Activated CD4-positive, alpha-beta T cell treated with anti-CD3 and anti-CD28 coated beads for 36 hours (primary cell): ENCODE measurements around the gene UGT1A4. TPM values are rescaled to one million over a fixed set of nuclear protein-coding genes. Genes with fewer than 3 reads are reported as not detected.

ENCODE experiments used
- ATAC-seq: fragments of 200-7000 bp; cut with Tn5 transposase; one replicate; pipeline ENCODE4 v1.10.0; 2021; ENCODE audit warnings: mild to moderate bottlenecking, moderate library complexity
- CTCF ChIA-PET: fragments of 350-600 bp; sonication (Branson Sonifier 250); formaldehyde crosslinking; loops from one replicate; lab custom pipeline; 2021; ENCODE audit warnings: antibody characterized with exemption; lab: Charles Lee
- POLR2A ChIA-PET: fragments of 350-600 bp; sonication (Branson Sonifier 250); formaldehyde crosslinking; loops from one replicate; lab custom pipeline; 2021; ENCODE audit warnings: antibody characterized with exemption, inconsistent platforms; lab: Charles Lee
- DNase-seq: peaks from one replicate; pipeline ENCODE4 v3.0.0-alpha.2; 2020
- H3K27ac Mint-ChIP-seq: one replicate; pipeline ENCODE4 v1.8.0; 2021; ENCODE audit warnings: mixed read lengths
- H3K27me3 Mint-ChIP-seq: one replicate; pipeline ENCODE4 v1.8.0; 2021; ENCODE audit warnings: mixed read lengths
- H3K36me3 Mint-ChIP-seq: one replicate; pipeline ENCODE4 v1.8.0; 2021; ENCODE audit warnings: low read depth, mixed read lengths
- H3K4me1 Mint-ChIP-seq: one replicate; pipeline ENCODE4 v1.8.0; 2021; ENCODE audit warnings: mixed read lengths
- H3K4me3 Mint-ChIP-seq: one replicate; pipeline ENCODE4 v1.8.0; 2021; ENCODE audit warnings: mild to moderate bottlenecking, moderate library complexity, mixed read lengths
- H3K9me3 Mint-ChIP-seq: one replicate; pipeline ENCODE4 v1.8.0; 2021; ENCODE audit warnings: low read depth, mixed read lengths
- intact Hi-C, 2 experiments: fragments of 100-400 bp; cut with DNase I in 1 of 2; cut with micrococcal nuclease in 1 of 2; formaldehyde crosslinking; loops; one replicate each; pipeline versions ENCODE4 v1.14.2 to v1.15.1; 2022 to 2024; cut with DNase I, micrococcal nuclease
- total RNA-seq, 2 experiments: library from RNA; stranded (reverse); gene quantifications; one replicate each; pipeline ENCODE4 v1.2.3, GENCODE V29; 2021

UGT1A4 gene
- total RNA-seq, 2 experiments from 2014 or later = not detected

DNA sequence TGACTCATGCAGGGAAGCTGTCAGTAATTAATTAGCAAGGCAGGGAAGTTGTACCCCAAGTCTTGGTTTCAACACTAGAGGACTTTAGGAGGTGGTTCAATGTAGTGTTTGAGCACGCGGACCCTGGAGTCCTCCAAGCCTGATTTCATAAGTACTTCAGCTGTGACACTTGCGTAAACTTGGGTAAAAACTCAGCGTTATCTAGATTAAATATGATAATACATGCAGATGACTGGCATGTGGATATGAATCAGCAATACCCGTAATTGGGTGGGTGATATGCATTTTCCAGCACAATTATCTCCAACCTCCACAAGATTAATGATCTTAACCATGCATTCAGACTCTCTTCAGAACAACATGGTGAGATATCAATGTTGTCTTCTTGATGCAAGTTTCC, 31.6 kb upstream of the UGT1A4 start:
- intact Hi-C loops = no loop called here

DNA sequence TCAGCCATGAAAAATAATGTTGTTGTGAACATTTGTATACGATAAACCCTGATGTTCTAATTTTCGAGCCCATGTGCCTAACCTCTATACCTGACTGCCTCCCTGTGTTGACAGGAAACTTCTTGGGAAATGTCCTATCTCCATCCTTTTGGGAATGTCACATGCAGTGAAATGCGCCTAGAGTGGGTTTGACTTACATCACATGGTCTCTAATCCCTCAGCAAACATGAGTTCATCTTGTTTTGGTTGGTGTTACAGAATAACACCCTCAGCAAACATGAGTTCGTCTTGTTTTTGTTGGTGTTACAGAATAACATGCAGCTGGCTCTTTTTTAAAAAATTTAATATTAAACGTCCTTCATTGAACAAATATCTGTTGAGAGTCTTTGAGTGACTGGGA, 30.2 kb upstream of the UGT1A4 start:
- Mint-ChIP-seq H3K36me3 (no peaks in the 10 kb centered on the region), H3K27ac (no peak overlapping the region), H3K9me3 (no peaks in the 10 kb centered on the region), H3K4me1 (no peaks in the 10 kb centered on the region), H3K27me3 (peaks cover 4% of the 10 kb centered on the region), H3K4me3 (no peak overlapping the region)
- POLR2A ChIA-PET = no interaction called here
- CTCF ChIA-PET = no interaction called here
- intact Hi-C loops = no loop called here
- ATAC-seq = no peak
- DNase-seq = no peak

More for the DNA sequence above, 31.6 kb upstream of the UGT1A4 start:
- no peaks in the 10 kb centered on the region for H3K4me1 Mint-ChIP-seq
- ChIA-PET POLR2A (no interaction called here), CTCF (interaction anchor here (0.6 kb wide), 1 partner anchor 615 kb away, joined by 3 read pairs; no protein-coding TSS in a partner anchor)
- no peak overlapping the region for H3K4me3 Mint-ChIP-seq
- no peak for ATAC-seq
- no peaks in the 10 kb centered on the region for H3K36me3 Mint-ChIP-seq
- H3K9me3 Mint-ChIP-seq = no peaks in the 10 kb centered on the region
- H3K27ac Mint-ChIP-seq = no peak overlapping the region
- H3K27me3 Mint-ChIP-seq = peaks cover 4% of the 10 kb centered on the region
- no peak for DNase-seq

DNA sequence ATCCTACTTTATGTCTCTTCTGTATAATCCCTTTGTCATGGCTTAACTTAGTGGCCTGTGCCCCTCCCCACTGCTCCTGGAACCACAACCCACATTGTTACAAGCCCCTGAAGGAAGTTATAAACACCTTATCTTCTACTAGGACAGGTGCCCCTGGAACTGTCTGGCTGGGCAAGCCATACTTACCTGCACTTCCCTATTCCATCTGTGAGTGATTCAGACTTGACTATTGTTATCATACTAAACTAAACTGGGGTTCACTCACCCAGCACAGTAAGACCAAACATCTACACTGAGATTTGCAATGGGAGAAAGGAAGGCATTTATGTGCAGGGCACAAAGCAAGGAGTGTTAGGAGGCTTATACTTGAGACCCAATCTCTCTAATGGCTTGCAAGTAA, 29.5 kb upstream of the UGT1A4 start:
- no peaks in the 10 kb centered on the region for H3K9me3 Mint-ChIP-seq
- no peak for DNase-seq
- ChIA-PET POLR2A (no interaction called here), CTCF (no interaction called here)
- H3K27ac Mint-ChIP-seq = no peak overlapping the region
- no peaks in the 10 kb centered on the region for H3K36me3 Mint-ChIP-seq
- ATAC-seq = no peak
- H3K4me1 Mint-ChIP-seq = no peaks in the 10 kb centered on the region
- no peak overlapping the region for H3K4me3 Mint-ChIP-seq
- peaks cover 4% of the 10 kb centered on the region for H3K27me3 Mint-ChIP-seq
- intact Hi-C loops = no loop called here

DNA sequence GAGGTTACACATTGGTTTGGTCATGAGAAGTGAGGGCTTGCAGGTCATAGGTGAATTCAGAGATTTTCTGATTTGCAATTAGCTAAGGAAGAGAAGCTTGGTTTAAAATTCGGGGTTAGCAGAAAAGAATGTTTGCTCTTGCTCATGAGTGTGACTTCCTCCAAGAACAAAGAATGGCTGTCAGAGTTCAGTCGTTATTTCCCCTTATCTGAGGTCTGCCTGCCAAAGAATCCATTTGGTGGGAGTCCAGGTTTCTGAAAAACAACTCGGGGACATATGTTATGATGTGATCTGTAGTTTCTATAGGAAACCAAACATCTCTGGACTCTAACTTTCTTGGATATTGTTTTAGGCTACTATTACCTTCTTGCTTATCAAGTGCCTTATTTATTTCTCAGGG, 29.0 kb upstream of the UGT1A4 start:
- ATAC-seq = no peak
- intact Hi-C loops = no loop called here
- ChIA-PET CTCF (no interaction called here), POLR2A (no interaction called here)
- Mint-ChIP-seq H3K4me1 (no peaks in the 10 kb centered on the region), H3K36me3 (no peaks in the 10 kb centered on the region), H3K27ac (no peak overlapping the region), H3K9me3 (no peaks in the 10 kb centered on the region), H3K27me3 (peaks cover 4% of the 10 kb centered on the region), H3K4me3 (no peak overlapping the region)
- no peak for DNase-seq

DNA sequence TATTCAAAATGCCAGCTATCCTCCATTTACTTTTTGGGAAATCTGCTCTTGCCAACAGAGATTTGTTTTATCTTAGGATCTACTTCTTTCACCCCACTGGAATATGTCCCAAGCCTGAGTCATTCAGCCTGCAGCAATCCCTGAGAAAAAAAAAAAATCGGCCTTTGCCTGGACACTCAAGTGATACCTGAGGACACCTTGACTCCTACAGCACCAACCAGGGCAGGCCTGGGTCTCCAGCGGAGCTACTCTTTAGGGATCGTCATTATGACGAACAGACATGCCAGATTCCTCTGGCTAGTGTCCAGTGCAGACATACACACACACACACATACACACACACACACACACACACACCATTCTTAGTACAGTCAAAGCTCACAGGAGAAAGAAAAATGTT, 28.1 kb upstream of the UGT1A4 start:
- intact Hi-C loops = no loop called here
- Mint-ChIP-seq H3K9me3 (no peaks in the 10 kb centered on the region), H3K27ac (no peak overlapping the region), H3K27me3 (peaks cover 4% of the 10 kb centered on the region), H3K4me3 (no peak overlapping the region), H3K36me3 (no peaks in the 10 kb centered on the region), H3K4me1 (no peaks in the 10 kb centered on the region)
- ChIA-PET CTCF (no interaction called here), POLR2A (no interaction called here)
- ATAC-seq (no peak), DNase-seq (no peak)

DNA sequence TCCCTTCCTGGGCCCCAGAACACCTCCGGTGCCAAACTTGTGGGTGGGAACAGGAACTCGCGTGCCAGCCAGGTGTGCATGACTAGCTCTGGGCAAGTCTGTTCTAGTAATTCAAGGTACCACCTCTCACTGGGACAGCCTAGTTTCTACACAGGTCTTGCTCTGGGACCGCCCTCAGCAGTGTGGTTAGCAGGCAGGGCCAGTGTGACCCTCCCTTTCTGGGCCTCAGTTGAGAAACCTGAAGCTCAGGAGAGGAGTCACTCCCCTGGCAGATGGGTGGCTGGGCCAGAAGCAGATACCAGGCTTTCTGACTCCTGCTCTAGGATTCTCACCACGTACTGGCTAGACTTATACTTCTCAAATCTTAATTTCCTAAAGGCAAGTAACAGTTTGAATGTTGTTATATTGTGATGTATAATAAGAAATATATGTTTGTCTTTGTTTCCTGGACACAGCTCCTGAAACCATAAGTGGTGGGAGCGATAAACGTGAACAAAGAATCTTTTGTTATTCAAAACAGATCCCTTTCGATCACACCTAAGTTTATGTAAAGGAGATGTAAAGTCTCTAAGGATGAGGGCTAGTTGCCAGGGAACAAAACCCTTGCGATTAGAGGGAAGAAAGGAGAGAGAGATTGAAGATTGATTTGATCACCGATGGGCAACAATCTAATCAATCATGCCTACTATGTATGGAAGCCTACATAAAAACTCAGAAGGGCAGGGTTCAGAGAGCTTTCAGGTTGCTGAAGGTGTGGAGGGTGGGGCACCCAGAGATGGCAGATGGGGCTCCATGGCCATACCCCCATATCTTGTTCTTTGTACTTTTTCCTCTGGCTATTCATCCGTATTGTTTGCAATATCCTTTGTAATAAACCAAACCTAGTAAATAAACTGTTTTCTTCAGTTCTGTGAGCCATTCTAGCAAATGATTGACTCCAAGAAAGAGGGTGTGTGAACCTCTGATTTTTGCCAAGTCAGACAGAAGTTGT, 26.8 kb upstream of the UGT1A4 start:
- no peak overlapping the region for H3K4me3 Mint-ChIP-seq
- no peaks in the 10 kb centered on the region for H3K36me3 Mint-ChIP-seq
- POLR2A ChIA-PET = no interaction called here
- CTCF ChIA-PET = interaction anchor here (0.6 kb wide), 1 partner anchor 59 kb away, joined by 3 read pairs; no protein-coding TSS in a partner anchor
- H3K4me1 Mint-ChIP-seq = no peaks in the 10 kb centered on the region
- no peak overlapping the region for H3K27ac Mint-ChIP-seq
- no peak for ATAC-seq
- H3K27me3 Mint-ChIP-seq = no peaks in the 10 kb centered on the region
- intact Hi-C loops = no loop called here
- no peak for DNase-seq
- H3K9me3 Mint-ChIP-seq = no peaks in the 10 kb centered on the region

DNA sequence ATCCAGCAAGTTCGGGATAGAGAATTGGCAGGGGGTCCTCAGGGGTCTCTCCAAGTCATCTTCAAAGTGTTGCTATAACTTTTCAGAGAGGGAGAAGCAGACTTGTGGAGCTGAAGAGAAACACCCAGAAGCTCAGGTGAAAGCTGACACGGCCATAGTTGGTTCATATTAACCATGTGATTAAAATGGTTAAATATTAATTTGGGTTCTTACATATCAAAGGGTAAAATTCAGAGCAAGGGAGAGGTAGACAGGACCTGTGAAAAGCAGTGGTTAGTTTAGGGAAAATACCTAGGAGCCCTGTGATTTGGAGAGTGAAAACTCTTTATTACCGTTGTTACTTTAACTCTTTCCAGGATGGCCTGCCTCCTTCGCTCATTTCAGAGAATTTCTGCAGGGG, 25.9 kb upstream of the UGT1A4 start, which contains the start of gene UGT1A6:
TSS of gene UGT1A6 (plus strand) at position 243 of the 400 bp plus-strand sequence. CDS start at position 358, 115 bp downstream.
- Mint-ChIP-seq H3K9me3 (no peaks in the 10 kb centered on the region), H3K27me3 (no peaks in the 10 kb centered on the region), H3K36me3 (no peaks in the 10 kb centered on the region), H3K4me1 (no peaks in the 10 kb centered on the region), H3K4me3 (no peak within 1 kb of the TSS), H3K27ac (no peak within 1 kb of the TSS)
- ChIA-PET POLR2A (no interaction called here), CTCF (interaction anchor here (0.5 to 0.6 kb wide), 2 partner anchors 58 to 237 kb away, joined by 3 to 4 read pairs; no protein-coding TSS in a partner anchor)
- no peak for DNase-seq
- intact Hi-C loops = no loop called here
- ATAC-seq = no peak

DNA sequence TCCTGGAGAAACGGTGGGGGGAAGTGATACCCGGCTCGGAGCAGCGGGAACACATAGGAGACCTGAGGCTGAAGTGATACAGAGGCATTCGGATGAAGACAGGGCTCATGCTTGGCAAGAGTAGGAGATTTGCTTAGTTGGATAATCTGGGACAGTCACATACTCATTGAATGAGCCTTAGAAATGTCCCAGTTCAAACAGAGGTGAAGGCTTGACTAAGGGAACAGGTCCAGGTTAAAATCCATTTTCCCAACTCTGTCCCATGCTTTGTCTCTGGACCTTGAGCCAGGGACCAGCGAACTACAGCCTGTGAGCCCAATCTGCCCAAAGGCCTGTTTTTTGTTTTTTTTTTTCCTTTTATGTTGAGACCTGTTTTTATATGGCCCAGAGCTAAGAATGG, 24.6 kb upstream of the UGT1A4 start:
- no peak for DNase-seq
- intact Hi-C loops = no loop called here
- H3K4me3 Mint-ChIP-seq = no peak overlapping the region
- H3K4me1 Mint-ChIP-seq = no peaks in the 10 kb centered on the region
- POLR2A ChIA-PET = interaction anchor here (0.5 kb wide), 1 partner anchor 464 kb away, joined by 3 read pairs; no protein-coding TSS in a partner anchor
- ATAC-seq = no peak
- no peaks in the 10 kb centered on the region for H3K9me3 Mint-ChIP-seq
- H3K27me3 Mint-ChIP-seq = no peaks in the 10 kb centered on the region
- CTCF ChIA-PET = no interaction called here
- H3K36me3 Mint-ChIP-seq = no peaks in the 10 kb centered on the region
- H3K27ac Mint-ChIP-seq = no peak overlapping the region

DNA sequence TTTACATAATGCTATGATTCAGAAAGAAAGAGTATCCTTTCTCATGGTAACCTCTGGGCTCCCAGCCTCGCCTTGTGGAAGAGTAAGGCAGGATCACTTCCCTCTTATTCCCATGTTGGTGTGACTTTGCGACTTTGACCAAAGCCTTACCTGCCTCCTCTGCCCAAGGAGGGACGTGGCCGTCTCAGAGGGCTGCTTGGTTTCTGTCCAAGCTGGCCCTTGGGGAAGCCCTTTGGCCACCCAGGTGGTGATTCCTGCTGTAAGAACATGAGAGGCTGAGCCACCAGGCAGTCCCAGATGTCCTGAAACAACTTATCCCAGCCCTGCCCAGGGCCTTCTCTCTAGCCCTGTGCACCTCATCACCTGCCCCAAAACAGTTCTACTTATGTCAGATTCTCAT, 19.8 kb upstream of the UGT1A4 start:
- Mint-ChIP-seq H3K27ac (no peak overlapping the region), H3K4me1 (no peaks in the 10 kb centered on the region), H3K36me3 (no peaks in the 10 kb centered on the region), H3K27me3 (no peaks in the 10 kb centered on the region), H3K9me3 (no peaks in the 10 kb centered on the region), H3K4me3 (no peak overlapping the region)
- CTCF ChIA-PET = no interaction called here
- intact Hi-C loops = no loop called here
- POLR2A ChIA-PET = no interaction called here
- ATAC-seq (no peak), DNase-seq (no peak)

DNA sequence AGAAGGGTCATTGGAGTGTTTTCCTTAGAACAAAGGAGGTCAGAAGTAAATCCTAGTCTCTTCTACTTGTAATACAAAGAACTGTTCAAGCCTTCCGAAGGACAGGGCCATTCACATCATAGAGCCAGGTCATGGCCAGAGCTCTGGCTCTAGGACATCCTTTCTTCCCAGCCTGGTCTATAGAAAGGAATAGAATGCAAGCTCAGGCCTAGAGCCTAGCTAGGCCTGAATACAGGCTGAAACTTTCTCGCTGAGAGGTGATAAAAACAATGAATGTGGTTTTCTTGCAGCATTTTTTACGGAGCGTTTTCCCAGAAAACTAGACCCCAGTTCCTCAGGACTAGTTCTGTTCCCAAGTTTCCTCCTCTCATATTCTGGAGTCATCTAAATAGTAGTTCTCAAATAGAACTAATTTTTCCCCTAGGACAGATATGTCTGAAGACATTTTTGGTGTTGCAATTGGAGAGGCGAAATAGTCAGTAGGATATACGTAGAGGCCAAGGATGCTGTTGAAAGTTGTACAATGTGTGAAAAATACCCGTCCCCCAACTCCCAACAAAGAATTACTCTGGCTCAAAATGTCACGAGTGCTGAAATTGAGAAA, 19.0 kb upstream of the UGT1A4 start:
- intact Hi-C loops = no loop called here
- Mint-ChIP-seq H3K27ac (no peak overlapping the region), H3K4me3 (no peak overlapping the region), H3K36me3 (no peaks in the 10 kb centered on the region), H3K27me3 (no peaks in the 10 kb centered on the region), H3K9me3 (peaks cover 3% of the 10 kb centered on the region), H3K4me1 (no peaks in the 10 kb centered on the region)
- ATAC-seq (no peak), DNase-seq (no peak)
- ChIA-PET CTCF (no interaction called here), POLR2A (no interaction called here)

DNA sequence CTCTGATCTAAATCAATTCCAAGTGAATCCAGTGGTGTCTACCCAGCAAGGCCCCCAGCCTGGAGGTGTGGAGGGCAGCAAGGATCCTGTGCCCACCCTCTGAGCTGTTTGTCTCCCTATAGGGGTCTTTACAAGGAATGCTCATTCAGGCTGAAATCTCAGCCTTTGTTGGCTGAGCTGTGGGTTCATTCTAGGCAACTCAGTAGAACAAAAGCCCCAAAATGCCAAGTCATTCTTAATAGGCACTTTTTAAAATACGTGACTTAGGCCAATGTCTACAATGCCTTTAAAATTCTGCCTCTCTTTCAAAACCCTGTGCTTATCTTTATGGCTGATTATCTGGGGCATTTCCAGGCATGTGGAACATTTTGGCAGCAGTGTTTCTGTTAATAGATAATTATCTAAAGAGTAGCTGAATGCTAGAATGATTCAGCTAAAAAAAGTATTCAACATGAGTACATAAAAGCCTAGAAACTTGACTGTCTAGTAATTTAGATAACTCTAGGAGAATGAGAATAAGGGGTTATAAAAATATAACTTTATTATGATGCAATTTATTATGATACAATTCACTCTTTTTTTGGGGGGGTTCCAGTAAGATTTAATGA, 18.4 kb upstream of the UGT1A4 start:
- POLR2A ChIA-PET = no interaction called here

More for the DNA sequence above, 18.4 kb upstream of the UGT1A4 start:
- H3K27ac Mint-ChIP-seq = no peak overlapping the region
- CTCF ChIA-PET = no interaction called here
- no peak for DNase-seq
- intact Hi-C loops = no loop called here
- H3K4me3 Mint-ChIP-seq = no peak overlapping the region
- no peaks in the 10 kb centered on the region for H3K4me1 Mint-ChIP-seq
- no peak for ATAC-seq
- no peaks in the 10 kb centered on the region for H3K27me3 Mint-ChIP-seq
- no peaks in the 10 kb centered on the region for H3K36me3 Mint-ChIP-seq
- peaks cover 3% of the 10 kb centered on the region for H3K9me3 Mint-ChIP-seq
